Fibroblast of pulmonary artery (primary cell): ENCODE results near the gene S100A7.
"Not testable (repeated sequence)": the region's sequence is repeated elsewhere in the genome, so short reads cannot be mapped to it uniquely, and the experiment has no call there.

Experiments used
- DNase-seq: peaks from one replicate; pipeline ENCODE4 v3.0.0-alpha.2; 2010; ENCODE audit warnings: low read depth
- H3K4me3 ChIP-seq: replicated peaks from 2 replicates; pipeline ENCODE4 v1.5.1; 2011; ENCODE audit warnings: low read depth, mild to moderate bottlenecking, control low read depth, low read length, moderate library complexity
- TF ChIP-seq, protein P1 (sequence below): IDR thresholded peaks from 2 replicates; pipeline ENCODE4 v1.5.1; 2011; ENCODE audit warnings: mild to moderate bottlenecking, control low read depth, low read length, inconsistent platforms; ENCODE audit errors: missing control alignments

S100A7 gene

GRCh38 chr1:153476491-153477093 is 16.1 kb upstream of the S100A7 start:
- TF ChIP-seq, protein P1, sequence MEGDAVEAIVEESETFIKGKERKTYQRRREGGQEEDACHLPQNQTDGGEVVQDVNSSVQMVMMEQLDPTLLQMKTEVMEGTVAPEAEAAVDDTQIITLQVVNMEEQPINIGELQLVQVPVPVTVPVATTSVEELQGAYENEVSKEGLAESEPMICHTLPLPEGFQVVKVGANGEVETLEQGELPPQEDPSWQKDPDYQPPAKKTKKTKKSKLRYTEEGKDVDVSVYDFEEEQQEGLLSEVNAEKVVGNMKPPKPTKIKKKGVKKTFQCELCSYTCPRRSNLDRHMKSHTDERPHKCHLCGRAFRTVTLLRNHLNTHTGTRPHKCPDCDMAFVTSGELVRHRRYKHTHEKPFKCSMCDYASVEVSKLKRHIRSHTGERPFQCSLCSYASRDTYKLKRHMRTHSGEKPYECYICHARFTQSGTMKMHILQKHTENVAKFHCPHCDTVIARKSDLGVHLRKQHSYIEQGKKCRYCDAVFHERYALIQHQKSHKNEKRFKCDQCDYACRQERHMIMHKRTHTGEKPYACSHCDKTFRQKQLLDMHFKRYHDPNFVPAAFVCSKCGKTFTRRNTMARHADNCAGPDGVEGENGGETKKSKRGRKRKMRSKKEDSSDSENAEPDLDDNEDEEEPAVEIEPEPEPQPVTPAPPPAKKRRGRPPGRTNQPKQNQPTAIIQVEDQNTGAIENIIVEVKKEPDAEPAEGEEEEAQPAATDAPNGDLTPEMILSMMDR, result no peak
- no peak overlapping the region for H3K4me3 ChIP-seq
- no peak for DNase-seq

DNA sequence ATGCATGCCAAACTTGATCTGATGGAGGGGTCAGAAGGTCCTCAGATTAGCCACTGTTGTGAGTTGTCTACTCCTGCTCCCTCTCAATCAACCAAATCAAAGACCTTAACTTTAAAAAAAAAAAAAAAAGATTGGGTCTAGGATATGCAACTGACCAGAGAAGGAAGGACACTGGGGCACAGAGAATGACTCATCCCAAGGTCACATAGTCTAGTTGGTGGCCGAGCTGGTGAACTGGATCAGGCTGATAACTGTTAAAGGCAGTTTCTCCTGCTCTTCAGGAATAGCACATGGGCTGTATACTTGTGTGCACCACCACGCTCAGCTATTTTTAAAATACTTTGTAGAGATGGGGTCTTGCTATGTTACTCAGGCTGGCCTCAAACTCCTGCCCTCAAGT is 14.8 kb upstream of the S100A7 start:
- no peak for DNase-seq
- H3K4me3 ChIP-seq, result no peak overlapping the region
- TF ChIP-seq, protein P1, result no peak

DNA sequence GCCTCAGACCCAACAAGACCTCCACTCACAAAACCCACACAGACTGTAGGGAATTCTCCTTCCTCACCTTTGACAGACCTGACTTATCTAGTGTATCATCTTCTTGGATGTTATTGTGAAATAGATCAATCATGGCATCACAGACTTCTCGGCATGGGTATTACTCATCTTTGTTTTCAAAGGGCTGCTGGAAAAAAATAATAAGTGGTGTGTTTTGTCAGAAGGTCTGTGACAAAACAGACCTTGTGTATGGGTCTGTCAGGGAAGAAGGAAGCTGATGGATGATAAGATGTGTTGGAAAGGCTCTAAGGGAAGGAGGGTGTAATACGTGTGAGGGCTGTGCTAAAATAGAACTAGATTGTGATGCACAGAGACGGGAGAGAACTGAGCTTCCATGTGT is 13.9 kb upstream of the S100A7 start:
- TF ChIP-seq, protein P1, result no peak
- DNase-seq, result peak; percentile 52
- H3K4me3 ChIP-seq, result no peak overlapping the region

DNA sequence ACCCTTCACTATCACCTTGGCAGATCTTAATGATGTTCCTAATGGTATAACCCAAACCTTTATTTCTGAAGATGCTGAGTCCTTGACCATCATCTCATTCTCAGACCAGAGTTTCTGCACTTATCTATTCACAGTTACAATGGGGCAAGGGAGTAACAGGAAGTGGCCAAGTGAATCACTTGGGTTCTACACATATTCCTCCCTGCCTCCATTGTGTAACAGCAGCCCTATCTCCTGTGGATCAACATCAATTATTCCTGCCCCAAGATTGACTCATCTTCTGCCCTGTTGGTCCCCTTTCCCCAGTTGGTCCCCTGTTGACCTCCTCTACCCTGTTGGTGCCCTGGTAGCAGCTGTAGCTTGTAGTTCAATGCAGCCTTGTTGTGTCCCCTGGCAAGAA is 10.3 kb upstream of the S100A7 start:
- H3K4me3 ChIP-seq, result no peak overlapping the region
- peak; percentile 58 for DNase-seq
- TF ChIP-seq, protein P1, result no peak

DNA sequence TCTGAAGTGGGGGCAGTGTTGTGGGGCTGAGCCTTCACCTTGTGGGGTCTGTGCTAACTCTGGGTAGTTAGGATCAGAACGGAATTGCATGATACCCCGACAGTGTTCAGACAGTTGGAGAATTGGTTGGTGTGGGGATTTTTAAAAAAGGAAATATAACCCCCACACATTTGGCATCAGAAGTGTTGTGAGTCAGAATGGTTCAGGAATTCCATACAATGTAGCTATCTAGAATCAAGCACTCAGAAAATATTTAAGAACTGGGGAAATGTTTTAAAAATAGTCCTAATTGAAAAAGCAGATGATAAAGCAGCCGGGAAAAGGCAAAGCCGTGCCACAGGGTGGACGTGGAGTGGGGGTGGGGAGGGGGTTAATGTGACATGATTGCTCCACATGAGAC is 6.5 kb upstream of the S100A7 start:
- TF ChIP-seq, protein P1, result no peak
- peak; percentile 83 for DNase-seq

GRCh38 chr1:153465811-153466636 is 5.6 kb upstream of the S100A7 start:
- H3K4me3 ChIP-seq, result no peak overlapping the region
- TF ChIP-seq, protein P1, result peak; percentile 66
- peak; percentile 52 for DNase-seq

More for the DNA sequence above, 6.5 kb upstream of the S100A7 start:
- no peak overlapping the region for H3K4me3 ChIP-seq

- DNase-seq, result not testable (repeated sequence)
Measured at GRCh38 chr1:153462741-153463140, 2.3 kb upstream of the S100A7 start.

More at GRCh38 chr1:153462741-153463140, 2.3 kb upstream of the S100A7 start:
- H3K4me3 ChIP-seq, result not testable (repeated sequence)
